AG09319 (cell line): ENCODE data around the gene IMPACT.

Source experiments
- DNase-seq: peaks from one replicate; pipeline ENCODE4 v3.0.0-alpha.2; 2010; ENCODE audit warnings: low read depth; ENCODE audit errors: extremely low read depth
- CTCF ChIP-seq: IDR thresholded peaks from 2 replicates; pipeline ENCODE4 v1.5.1; 2011; ENCODE audit warnings: low read depth, mild to moderate bottlenecking, inconsistent platforms, low read length, moderate library complexity

The IMPACT gene

GRCh38 chr18:24420551-24420950 lies 5.9 kb upstream of the IMPACT start:
- no peak for TF ChIP-seq CTCF
- no peak for DNase-seq

GRCh38 chr18:24421831-24422230 lies 4.6 kb upstream of the IMPACT start:
- DNase-seq: no peak
- TF ChIP-seq CTCF: no peak

- no peak for DNase-seq
Observed at GRCh38 chr18:24426073-24426397, 435 bp upstream of the IMPACT start.

GRCh38 chr18:24427484-24427883 lies 1.0 kb downstream of the IMPACT start:
- no peak for TF ChIP-seq CTCF
- DNase-seq: no peak

More at GRCh38 chr18:24426073-24426397, 435 bp upstream of the IMPACT start:
- TF ChIP-seq CTCF: no peak

- TF ChIP-seq CTCF: no peak
- DNase-seq: no peak
Observed at GRCh38 chr18:24428709-24429108, 2.2 kb downstream of the IMPACT start.

GRCh38 chr18:24429188-24429587 lies 2.7 kb downstream of the IMPACT start:
- TF ChIP-seq CTCF: no peak
- DNase-seq: no peak

- no peak for TF ChIP-seq CTCF
- no peak for DNase-seq
Observed at GRCh38 chr18:24432618-24433017, 6.1 kb downstream of the IMPACT start.
